ENCODE measurements around the gene DLGAP3. TPM values are rescaled to one million over a fixed set of nuclear protein-coding genes. Genes with fewer than 3 reads are reported as not detected.
"Not testable (repeated sequence)": the region's sequence is repeated elsewhere in the genome, so short reads cannot be mapped to it uniquely, and the experiment has no call there.

The DLGAP3 gene
- total and polyA plus RNA-seq, 4 donors: 0.05 to 0.19 (median 0.08) TPM

- H3K9ac ChIP-seq (ENCODE audit: low read depth in 1 of 2, low read length in 2 of 2): no peak overlapping the region
- H3K9me3 ChIP-seq (ENCODE audit: control insufficient read depth in 4 of 4, low read length in 3 of 4): no peaks in the 10 kb centered on the region
- H3K4me1 ChIP-seq (ENCODE audit: control insufficient read depth in 4 of 4, insufficient read depth in 4 of 4, low read length in 3 of 4): no peaks in the 10 kb centered on the region
- no peak for DNase-seq (ENCODE audit: low spot score)
- peaks cover 0 to 2% (median 0%) of the 10 kb centered on the region in 4 donors for H3K36me3 ChIP-seq (ENCODE audit: control insufficient read depth in 4 of 4, insufficient read depth in 3 of 4, low read depth in 1 of 4, low read length in 3 of 4)
- TF ChIP-seq RAD21 (IDR thresholded peaks at IDR 0.05) (no peak), RXRA (IDR thresholded peaks at IDR 0.05) (no peak), SP1 (IDR thresholded peaks at IDR 0.05) (no peak), REST (IDR thresholded peaks at IDR 0.05) (no peak)
- no peak overlapping the region for H3K27ac ChIP-seq (ENCODE audit: low read depth in 1 of 2, low read length in 2 of 2)
- H3K4me3 ChIP-seq (ENCODE audit: low read depth in 1 of 3, low read length in 3 of 3): no peak overlapping the region
- H3K27me3 ChIP-seq (ENCODE audit: control insufficient read depth in 4 of 4, insufficient read depth in 4 of 4, low read length in 3 of 4): no peaks in the 10 kb centered on the region
- 35% methylated on average over 1 of the region's 1 CpG for WGBS
Measured at GRCh38 chr1:34950428-34950827, 21.0 kb upstream of the DLGAP3 start.

- H3K36me3 ChIP-seq (ENCODE audit: control insufficient read depth in 4 of 4, insufficient read depth in 3 of 4, low read depth in 1 of 4, low read length in 3 of 4); DNase-seq (ENCODE audit: low spot score); H3K4me1 ChIP-seq (ENCODE audit: control insufficient read depth in 4 of 4, insufficient read depth in 4 of 4, low read length in 3 of 4); H3K27me3 ChIP-seq (ENCODE audit: control insufficient read depth in 4 of 4, insufficient read depth in 4 of 4, low read length in 3 of 4); H3K9me3 ChIP-seq (ENCODE audit: control insufficient read depth in 4 of 4, low read length in 3 of 4); H3K27ac ChIP-seq (ENCODE audit: low read depth in 1 of 2, low read length in 2 of 2); H3K4me3 ChIP-seq (ENCODE audit: low read depth in 1 of 3, low read length in 3 of 3); H3K9ac ChIP-seq (ENCODE audit: low read depth in 1 of 2, low read length in 2 of 2): not testable (repeated sequence)
- 87% methylated on average over 10 of the region's 10 CpGs for WGBS
Measured at GRCh38 chr1:34948739-34949138, 19.3 kb upstream of the DLGAP3 start.

- DNase-seq (ENCODE audit: low spot score); H3K9ac ChIP-seq (ENCODE audit: low read depth in 1 of 2, low read length in 2 of 2); H3K4me1 ChIP-seq (ENCODE audit: control insufficient read depth in 4 of 4, insufficient read depth in 4 of 4, low read length in 3 of 4); H3K36me3 ChIP-seq (ENCODE audit: control insufficient read depth in 4 of 4, insufficient read depth in 3 of 4, low read depth in 1 of 4, low read length in 3 of 4); H3K9me3 ChIP-seq (ENCODE audit: control insufficient read depth in 4 of 4, low read length in 3 of 4); H3K27me3 ChIP-seq (ENCODE audit: control insufficient read depth in 4 of 4, insufficient read depth in 4 of 4, low read length in 3 of 4); H3K4me3 ChIP-seq (ENCODE audit: low read depth in 1 of 3, low read length in 3 of 3); H3K27ac ChIP-seq (ENCODE audit: low read depth in 1 of 2, low read length in 2 of 2): not testable (repeated sequence)
- 94% methylated on average over 41 of the region's 41 CpGs for WGBS
Measured at GRCh38 chr1:34947641-34948314, 18.3 kb upstream of the DLGAP3 start.

- H3K9me3 ChIP-seq (ENCODE audit: control insufficient read depth in 4 of 4, low read length in 3 of 4): no peaks in the 10 kb centered on the region
- no peaks in the 10 kb centered on the region for H3K4me1 ChIP-seq (ENCODE audit: control insufficient read depth in 4 of 4, insufficient read depth in 4 of 4, low read length in 3 of 4)
- H3K9ac ChIP-seq (ENCODE audit: low read depth in 1 of 2, low read length in 2 of 2): no peak overlapping the region
- H3K27me3 ChIP-seq (ENCODE audit: control insufficient read depth in 4 of 4, insufficient read depth in 4 of 4, low read length in 3 of 4): peaks cover 0 to 4% (median 0%) of the 10 kb centered on the region in 4 donors
- TF ChIP-seq ATF3 (IDR thresholded peaks at IDR 0.05) (no peak), HNF4G (IDR thresholded peaks at IDR 0.05) (no peak), MAX (IDR thresholded peaks at IDR 0.05) (no peak), SP1 (IDR thresholded peaks at IDR 0.05) (no peak)
- peaks cover 0 to 2% (median 0%) of the 10 kb centered on the region in 4 donors for H3K36me3 ChIP-seq (ENCODE audit: control insufficient read depth in 4 of 4, insufficient read depth in 3 of 4, low read depth in 1 of 4, low read length in 3 of 4)
- no peak overlapping the region for H3K4me3 ChIP-seq (ENCODE audit: low read depth in 1 of 3, low read length in 3 of 3)
- no peak for DNase-seq (ENCODE audit: low spot score)
- no peak overlapping the region for H3K27ac ChIP-seq (ENCODE audit: low read depth in 1 of 2, low read length in 2 of 2)
- 94% methylated on average over 6 of the region's 6 CpGs for WGBS
Measured at GRCh38 chr1:34946211-34946610, 16.8 kb upstream of the DLGAP3 start.

GRCh38 chr1:34941798-34942197 is 12.3 kb upstream of the DLGAP3 start:
- not testable (repeated sequence) for DNase-seq (ENCODE audit: low spot score); H3K27ac ChIP-seq (ENCODE audit: low read depth in 1 of 2, low read length in 2 of 2); H3K36me3 ChIP-seq (ENCODE audit: control insufficient read depth in 4 of 4, insufficient read depth in 3 of 4, low read depth in 1 of 4, low read length in 3 of 4); H3K9ac ChIP-seq (ENCODE audit: low read depth in 1 of 2, low read length in 2 of 2); H3K27me3 ChIP-seq (ENCODE audit: control insufficient read depth in 4 of 4, insufficient read depth in 4 of 4, low read length in 3 of 4); H3K9me3 ChIP-seq (ENCODE audit: control insufficient read depth in 4 of 4, low read length in 3 of 4); H3K4me1 ChIP-seq (ENCODE audit: control insufficient read depth in 4 of 4, insufficient read depth in 4 of 4, low read length in 3 of 4); H3K4me3 ChIP-seq (ENCODE audit: low read depth in 1 of 3, low read length in 3 of 3)
- 97% methylated on average over 2 of the region's 2 CpGs for WGBS

Data from liver (tissue), 9 donors.